Epidermal melanocyte (primary cell): ENCODE data around the gene PLXNA2.

Experiments used
- DNase-seq: peaks from one replicate; pipeline ENCODE4 v3.0.0; 2011; ENCODE audit warnings: low spot score; ENCODE audit not compliant: insufficient read length

Gene PLXNA2

DNA sequence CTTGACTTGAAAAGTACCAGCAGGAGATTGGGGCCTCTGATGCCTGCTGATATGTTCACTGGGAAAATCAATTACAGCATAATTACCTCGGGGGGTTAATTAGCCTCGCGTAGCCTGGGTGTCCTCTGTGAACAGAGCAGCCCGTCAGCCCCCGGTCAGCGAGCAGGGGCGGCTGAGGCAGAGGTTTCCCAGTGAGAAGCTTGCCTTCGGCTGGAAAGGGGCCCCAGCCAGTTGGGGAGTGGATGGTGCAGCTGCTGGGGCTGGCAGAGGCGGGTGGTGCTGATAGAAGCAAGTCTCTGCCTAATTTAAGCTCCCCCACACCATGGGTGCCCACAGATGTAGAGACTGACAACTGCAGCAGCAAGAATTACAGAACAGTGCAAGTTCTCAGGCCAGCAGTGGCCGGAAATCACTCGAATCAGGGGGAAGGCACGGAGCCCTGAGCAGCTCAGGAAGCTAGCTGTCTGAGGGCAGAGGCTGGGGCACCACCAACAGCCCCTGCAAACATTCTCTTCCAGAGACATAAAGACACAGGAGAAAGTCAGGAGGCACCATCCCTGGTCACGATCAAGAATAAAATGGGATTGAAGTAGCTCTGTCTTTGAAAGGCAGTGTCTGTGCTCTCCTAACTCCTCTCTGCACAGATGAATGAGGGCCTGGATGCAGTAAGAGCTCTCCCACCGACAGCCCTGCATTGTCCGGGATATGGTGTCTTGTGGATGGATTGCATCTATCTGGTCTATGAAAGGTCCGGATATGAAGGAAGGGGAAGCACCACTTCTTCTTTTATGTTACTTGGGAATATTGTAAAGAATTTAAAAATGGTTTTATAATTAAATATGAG, 166.7 kb downstream of the PLXNA2 start:
- no peak for DNase-seq

DNA sequence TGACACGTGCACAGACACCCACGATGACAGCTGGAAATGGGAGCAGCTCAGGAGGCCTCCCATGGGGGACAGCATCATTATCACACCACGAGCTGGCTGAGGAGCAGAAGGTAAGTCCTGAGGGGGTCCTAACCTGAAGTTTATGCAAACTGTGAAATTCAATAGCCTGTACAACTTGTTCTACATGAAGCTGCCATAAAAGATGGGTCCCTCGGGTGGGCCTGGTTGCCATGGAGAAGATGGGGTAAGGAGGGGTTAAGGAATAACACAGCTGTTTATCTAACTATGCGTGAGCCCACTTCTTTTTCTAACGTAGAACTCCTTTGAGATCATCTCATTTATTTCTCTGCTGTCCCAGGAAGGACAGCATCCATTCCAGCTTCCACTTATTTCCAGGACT, 169.8 kb downstream of the PLXNA2 start:
- DNase-seq, result no peak

DNA sequence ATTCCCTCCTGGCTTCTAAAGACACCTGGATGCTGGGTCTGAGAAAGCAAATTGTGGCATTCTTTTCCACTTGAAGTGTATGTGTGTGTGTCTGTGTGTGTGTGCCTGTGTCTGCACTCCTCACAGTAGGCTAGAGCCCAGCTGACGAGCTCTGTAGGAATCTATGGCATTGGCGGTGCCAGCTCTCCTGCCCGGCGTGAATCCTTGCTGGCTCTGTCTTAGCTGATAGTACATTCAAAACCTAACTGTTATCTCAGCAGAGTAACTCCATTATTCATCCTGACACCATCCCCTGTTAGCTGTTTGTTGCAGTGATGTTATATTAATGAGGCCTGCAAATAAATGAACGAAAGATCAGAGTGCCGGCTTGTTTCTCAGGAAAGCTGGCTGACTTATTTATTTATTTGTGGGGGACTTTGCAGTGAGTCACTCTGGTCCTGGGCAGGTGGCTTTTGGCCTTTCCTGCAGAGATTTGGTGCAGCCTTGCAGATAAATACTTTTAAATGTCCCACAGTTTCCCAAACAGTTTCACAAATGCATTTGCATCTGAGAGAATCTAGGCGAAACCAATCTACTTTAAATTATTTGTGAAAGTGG, 172.7 kb downstream of the PLXNA2 start:
- no peak for DNase-seq

DNA sequence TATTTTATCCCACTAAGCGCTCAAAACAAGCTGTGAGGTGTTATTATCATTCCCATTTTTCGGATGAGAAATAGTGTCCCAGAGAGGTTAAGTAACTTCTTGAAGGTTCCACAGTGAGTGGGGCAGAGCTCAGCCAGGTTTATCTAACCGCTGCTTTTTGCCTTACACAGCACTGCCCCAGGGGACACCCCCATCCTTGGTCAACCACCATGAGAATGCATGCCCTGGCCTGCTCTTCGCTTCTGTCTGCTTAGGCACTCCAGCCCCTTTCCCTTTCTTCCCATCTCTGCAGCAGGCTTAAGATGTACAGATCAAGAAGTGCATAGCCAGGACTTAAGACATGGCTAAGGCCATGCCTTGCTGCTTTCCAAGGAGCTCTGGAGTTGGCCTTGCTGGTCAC, 174.3 kb downstream of the PLXNA2 start:
- no peak for DNase-seq

GRCh38 chr1:208069317-208069716, 174.9 kb downstream of the PLXNA2 start:
- no peak for DNase-seq

- no peak for DNase-seq
Measured at GRCh38 chr1:208068908-208069307, 175.3 kb downstream of the PLXNA2 start.

- DNase-seq, result no peak
Measured at GRCh38 chr1:208068407-208068806, 175.8 kb downstream of the PLXNA2 start.

GRCh38 chr1:208066583-208066982, 177.6 kb downstream of the PLXNA2 start:
- no peak for DNase-seq

- DNase-seq, result no peak
Measured at GRCh38 chr1:208065862-208066261, 178.3 kb downstream of the PLXNA2 start.

DNA sequence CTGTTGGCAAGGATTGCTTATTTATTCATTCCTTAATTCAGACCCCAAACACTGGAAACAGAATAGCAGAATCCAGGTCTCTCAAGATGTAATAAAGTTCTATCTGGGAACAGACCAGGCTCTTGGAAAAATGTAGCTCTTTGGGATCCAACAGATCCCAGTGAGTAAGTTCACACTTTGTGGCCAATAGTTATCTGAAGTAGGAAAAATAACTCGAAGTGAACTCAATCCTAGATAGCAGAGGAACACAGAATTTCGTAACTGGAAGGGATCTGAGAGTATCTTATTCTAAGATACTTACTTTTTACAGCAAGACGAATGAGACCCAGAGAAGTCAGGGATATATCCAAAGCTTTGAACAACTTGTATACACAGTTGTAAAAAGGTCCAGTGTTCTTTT, 182.6 kb downstream of the PLXNA2 start:
- DNase-seq, result no peak

DNA sequence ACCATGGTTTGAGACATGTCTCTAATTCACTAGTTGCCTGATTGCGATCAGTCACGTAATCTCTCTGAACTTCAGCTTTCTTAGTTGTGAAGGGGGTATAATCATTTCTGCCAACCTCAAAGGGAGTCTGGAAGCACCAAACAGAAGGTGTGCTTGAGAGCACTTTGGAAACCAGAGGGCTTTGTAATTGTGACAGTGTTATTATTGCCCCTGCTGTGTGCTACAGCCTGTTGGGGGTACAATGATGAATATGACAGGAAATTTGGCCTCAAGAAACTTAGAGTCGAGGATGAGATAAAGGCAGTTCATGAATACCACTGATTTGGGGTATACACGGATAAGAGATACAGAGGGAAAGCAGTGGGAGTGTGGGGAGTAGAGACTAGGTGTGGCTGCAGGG, 183.1 kb downstream of the PLXNA2 start:
- DNase-seq, result no peak

DNA sequence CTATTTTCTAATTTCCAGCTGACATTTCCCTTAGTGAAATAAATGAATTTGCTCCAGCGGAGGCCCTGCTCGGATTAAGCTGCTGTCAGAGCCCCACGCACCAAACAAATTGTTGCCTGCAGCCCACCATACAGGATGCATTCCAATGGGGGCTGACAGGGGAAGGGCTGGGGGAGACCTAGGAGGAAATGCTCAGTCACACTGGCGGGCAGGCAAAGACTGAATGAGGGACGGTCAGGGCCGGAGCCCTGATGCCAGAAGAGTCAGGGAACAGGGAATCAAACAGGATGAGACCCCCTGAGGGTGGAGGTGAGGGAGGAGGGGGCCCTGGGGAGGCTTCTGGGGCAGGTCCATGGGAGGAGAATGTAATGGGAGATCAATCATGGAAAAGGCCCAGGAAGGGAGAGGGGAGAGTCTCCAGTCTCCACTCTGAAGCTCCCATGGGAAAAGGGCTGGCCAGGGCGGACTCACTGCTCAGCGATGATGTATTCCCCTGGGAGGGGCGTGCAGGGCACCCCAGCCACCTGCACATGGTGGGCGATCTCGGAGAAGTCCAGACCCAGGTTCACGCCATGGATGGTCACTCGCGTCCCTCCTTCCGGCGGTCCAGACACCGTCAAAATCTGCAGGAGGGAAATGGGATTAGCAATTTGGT, 183.8 kb downstream of the PLXNA2 start:
- DNase-seq, result no peak

- no peak for DNase-seq
Measured at GRCh38 chr1:208059409-208060001, 184.7 kb downstream of the PLXNA2 start.

DNA sequence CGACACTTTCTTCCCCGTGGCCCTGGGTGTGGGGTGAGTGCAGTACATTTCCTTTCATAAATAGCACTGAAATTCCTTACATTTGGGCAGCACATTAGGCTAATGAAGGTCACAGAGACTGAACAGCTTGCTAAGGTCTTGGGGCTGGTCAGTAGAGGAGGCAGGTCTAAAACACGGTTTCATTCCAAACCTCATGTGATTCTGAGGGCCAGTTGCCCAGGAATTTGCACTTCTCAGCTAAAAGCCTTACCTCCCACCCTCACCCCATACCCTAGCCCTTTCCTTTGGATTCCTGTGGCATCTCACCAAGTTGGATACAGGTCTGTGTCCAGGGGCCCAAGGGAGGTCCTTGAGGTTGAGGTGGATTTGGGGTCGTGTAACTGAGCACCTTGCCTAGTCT, 185.4 kb downstream of the PLXNA2 start:
- DNase-seq, result no peak

DNA sequence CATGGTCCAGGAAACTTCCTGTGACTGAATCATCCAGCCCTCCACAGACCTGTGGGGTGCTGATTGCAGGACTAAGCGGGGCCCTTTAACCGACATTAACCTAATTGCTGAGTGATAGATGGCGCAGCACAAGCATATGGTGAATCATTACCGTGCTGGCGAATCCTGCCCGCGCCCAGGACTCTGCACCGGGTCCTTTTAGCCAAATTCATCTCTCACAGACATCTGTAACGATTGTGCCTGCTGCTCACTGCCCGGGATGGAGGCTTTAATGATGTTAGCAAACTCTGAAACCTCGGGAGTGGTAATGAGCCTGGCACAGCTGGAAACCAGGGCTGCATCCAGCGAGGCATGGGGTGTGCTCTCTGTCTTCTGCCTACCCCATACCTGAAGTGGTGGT, 185.9 kb downstream of the PLXNA2 start:
- no peak for DNase-seq

DNA sequence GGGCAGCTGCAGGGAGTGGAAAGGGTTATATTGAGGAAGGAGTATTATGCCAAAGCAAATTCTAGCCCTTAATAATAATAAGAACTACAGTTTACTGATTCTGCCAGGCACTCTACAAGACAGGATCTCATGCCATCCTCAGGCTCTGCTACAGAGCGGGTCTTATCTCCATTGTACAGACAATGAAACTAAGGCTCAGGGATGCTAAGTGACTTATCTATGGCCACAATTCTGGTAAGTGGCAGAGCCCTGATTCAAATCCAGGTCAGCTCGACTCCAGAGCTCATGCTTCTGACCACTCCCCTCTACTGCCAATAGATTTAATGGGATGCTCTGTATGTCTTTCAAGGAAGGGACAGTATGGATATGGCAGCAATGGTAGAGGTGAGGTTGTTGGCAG, 187.1 kb downstream of the PLXNA2 start:
- no peak for DNase-seq

- no peak for DNase-seq
Measured at GRCh38 chr1:208055535-208055934, 188.6 kb downstream of the PLXNA2 start.

- DNase-seq, result no peak
Measured at GRCh38 chr1:208054911-208055379, 189.2 kb downstream of the PLXNA2 start.

- DNase-seq, result no peak
Measured at GRCh38 chr1:208054485-208054884, 189.7 kb downstream of the PLXNA2 start.

- no peak for DNase-seq
Measured at GRCh38 chr1:208053661-208054060, 190.5 kb downstream of the PLXNA2 start.

GRCh38 chr1:208052926-208053407, 191.2 kb downstream of the PLXNA2 start:
- no peak for DNase-seq

DNA sequence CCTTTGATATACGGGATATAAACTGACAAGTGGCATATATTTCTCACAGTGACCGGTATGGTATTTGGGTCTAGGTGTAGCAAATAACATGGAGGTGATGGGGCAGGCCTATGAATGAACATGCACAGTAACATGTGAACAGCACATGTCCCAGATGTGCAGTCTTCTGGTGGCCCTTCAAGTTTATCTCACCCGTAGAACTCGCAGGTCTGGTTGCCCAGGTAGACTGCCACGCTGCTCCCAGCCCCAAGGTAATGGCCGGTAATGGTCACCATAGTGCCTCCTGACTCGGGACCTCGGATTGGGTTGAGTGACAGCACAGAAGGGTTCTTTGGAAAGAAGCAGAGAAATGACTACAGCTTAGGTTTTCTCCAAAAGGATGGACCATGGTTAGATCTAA, 192.0 kb downstream of the PLXNA2 start:
- no peak for DNase-seq
